CD4-positive, alpha-beta T cell treated with Interleukin-12 subunit alpha and Interleukin-12 subunit beta, for 1 hour (primary cell): ENCODE results near the gene CTLA4.

Experiments used
- DNase-seq: peaks from one replicate; pipeline ENCODE4 v3.0.0-alpha.2; 2020

Gene CTLA4

GRCh38 chr2:203893401-203893800 is 25.8 kb downstream of the CTLA4 start:
- DNase-seq: no peak

- DNase-seq: no peak
These were observed 26.3 kb downstream of the CTLA4 start for GRCh38 chr2:203893840-203894239.

GRCh38 chr2:203894262-203894661 is 26.7 kb downstream of the CTLA4 start:
- DNase-seq: no peak

GRCh38 chr2:203897544-203897943 is 30.0 kb downstream of the CTLA4 start:
- no peak for DNase-seq

GRCh38 chr2:203898657-203899056 is 31.1 kb downstream of the CTLA4 start:
- DNase-seq: no peak

- DNase-seq: no peak
These were observed 32.7 kb downstream of the CTLA4 start for GRCh38 chr2:203900253-203900652.

- no peak for DNase-seq
These were observed 36.5 kb downstream of the CTLA4 start for GRCh38 chr2:203904022-203904421.

GRCh38 chr2:203905656-203906055 is 38.1 kb downstream of the CTLA4 start:
- DNase-seq: no peak

- peak; percentile 17 for DNase-seq
These were observed 40.7 kb downstream of the CTLA4 start for GRCh38 chr2:203908066-203908796.

GRCh38 chr2:203908797-203909185 is 41.2 kb downstream of the CTLA4 start:
- no peak for DNase-seq

- peak; percentile 54 for DNase-seq
These were observed 41.8 kb downstream of the CTLA4 start for GRCh38 chr2:203909261-203909967.

- no peak for DNase-seq
These were observed 42.4 kb downstream of the CTLA4 start for GRCh38 chr2:203909974-203910373.

GRCh38 chr2:203913947-203914346 is 46.4 kb downstream of the CTLA4 start:
- no peak for DNase-seq

GRCh38 chr2:203914546-203915182 is 47.1 kb downstream of the CTLA4 start:
- DNase-seq: peak; percentile 27

GRCh38 chr2:203915256-203915655 is 47.7 kb downstream of the CTLA4 start:
- DNase-seq: no peak

GRCh38 chr2:203916756-203917155 is 49.2 kb downstream of the CTLA4 start:
- no peak for DNase-seq

- no peak for DNase-seq
These were observed 50.7 kb downstream of the CTLA4 start for GRCh38 chr2:203918264-203918663.

GRCh38 chr2:203918839-203919238 is 51.3 kb downstream of the CTLA4 start:
- no peak for DNase-seq
